Measurements from ENCODE around the gene TMEM108.

- TF ChIP-seq CTCF (conservative IDR thresholded peaks at IDR 0.05; ENCODE audit: low read depth in 2 of 2), result no peak
- no peak for TF ChIP-seq EZH2 (IDR thresholded peaks at IDR 0.05; ENCODE audit: low read depth, unreplicated experiment)
- no peak for TF ChIP-seq POLR2AphosphoS5 (IDR thresholded peaks at IDR 0.05; ENCODE audit: low read depth)
Measured at GRCh38 chr3:133007601-133008000, 30.6 kb upstream of the TMEM108 start.
